Type B pancreatic cell (in vitro differentiated cells): Measurements from ENCODE around the gene IGF2. TPM values are rescaled to one million over a fixed set of nuclear protein-coding genes. Genes with fewer than 3 reads are reported as not detected.
A peak's percentile ranks its signal among the peaks of the same experiment; 100 is the strongest.

Experiments used
- DNase-seq: peaks from one replicate; pipeline ENCODE4 v3.0.0; 2021; ENCODE audit warnings: mixed read lengths; ENCODE audit not compliant: unreplicated experiment; ENCODE audit errors: extremely low spot score
- H3K27ac Mint-ChIP-seq: 2 replicates; pipeline ENCODE4 v1.8.0; 2021; ENCODE audit warnings: mild to moderate bottlenecking, mixed read lengths
- H3K27me3 Mint-ChIP-seq: 2 replicates; pipeline ENCODE4 v1.8.0; 2021; ENCODE audit warnings: mixed read lengths
- H3K36me3 Mint-ChIP-seq: 2 replicates; pipeline ENCODE4 v1.8.0; 2021; ENCODE audit warnings: mixed read lengths
- H3K4me1 Mint-ChIP-seq: one replicate; pipeline ENCODE4 v1.8.0; 2021; ENCODE audit warnings: mixed read lengths; ENCODE audit not compliant: unreplicated experiment
- H3K4me3 Mint-ChIP-seq: 2 replicates; pipeline ENCODE4 v1.8.0; 2021; ENCODE audit warnings: mild to moderate bottlenecking, mixed read lengths
- H3K9me3 Mint-ChIP-seq: 2 replicates; pipeline ENCODE4 v1.8.0; 2021; ENCODE audit warnings: mixed read lengths
- total RNA-seq: library from RNA; stranded (reverse); gene quantifications from 2 replicates; pipeline ENCODE4 v1.2.1, GENCODE V29; 2021; ENCODE audit warnings: low replicate concordance
- TF ChIP-seq, protein P1 (sequence below): fragments of 200-600 bp; sonication (generic); conservative IDR thresholded peaks from 2 replicates; pipeline ENCODE4 v1.5.0; 2021; ENCODE audit warnings: antibody characterized with exemption, mild to moderate bottlenecking

The IGF2 gene
- total RNA-seq, 1 donor from 2014 or later, result 2,350 TPM

GRCh38 chr11:2095542-2095941, 43.6 kb downstream of the IGF2 start:
- TF ChIP-seq, protein P1, sequence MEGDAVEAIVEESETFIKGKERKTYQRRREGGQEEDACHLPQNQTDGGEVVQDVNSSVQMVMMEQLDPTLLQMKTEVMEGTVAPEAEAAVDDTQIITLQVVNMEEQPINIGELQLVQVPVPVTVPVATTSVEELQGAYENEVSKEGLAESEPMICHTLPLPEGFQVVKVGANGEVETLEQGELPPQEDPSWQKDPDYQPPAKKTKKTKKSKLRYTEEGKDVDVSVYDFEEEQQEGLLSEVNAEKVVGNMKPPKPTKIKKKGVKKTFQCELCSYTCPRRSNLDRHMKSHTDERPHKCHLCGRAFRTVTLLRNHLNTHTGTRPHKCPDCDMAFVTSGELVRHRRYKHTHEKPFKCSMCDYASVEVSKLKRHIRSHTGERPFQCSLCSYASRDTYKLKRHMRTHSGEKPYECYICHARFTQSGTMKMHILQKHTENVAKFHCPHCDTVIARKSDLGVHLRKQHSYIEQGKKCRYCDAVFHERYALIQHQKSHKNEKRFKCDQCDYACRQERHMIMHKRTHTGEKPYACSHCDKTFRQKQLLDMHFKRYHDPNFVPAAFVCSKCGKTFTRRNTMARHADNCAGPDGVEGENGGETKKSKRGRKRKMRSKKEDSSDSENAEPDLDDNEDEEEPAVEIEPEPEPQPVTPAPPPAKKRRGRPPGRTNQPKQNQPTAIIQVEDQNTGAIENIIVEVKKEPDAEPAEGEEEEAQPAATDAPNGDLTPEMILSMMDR, result no peak
- Mint-ChIP-seq H3K4me3 (no peak overlapping the region), H3K27me3 (no peaks in the 10 kb centered on the region), H3K9me3 (no peaks in the 10 kb centered on the region), H3K4me1 (peaks cover 7% of the 10 kb centered on the region), H3K36me3 (no peaks in the 10 kb centered on the region), H3K27ac (no peak overlapping the region)
- DNase-seq, result no peak

DNA sequence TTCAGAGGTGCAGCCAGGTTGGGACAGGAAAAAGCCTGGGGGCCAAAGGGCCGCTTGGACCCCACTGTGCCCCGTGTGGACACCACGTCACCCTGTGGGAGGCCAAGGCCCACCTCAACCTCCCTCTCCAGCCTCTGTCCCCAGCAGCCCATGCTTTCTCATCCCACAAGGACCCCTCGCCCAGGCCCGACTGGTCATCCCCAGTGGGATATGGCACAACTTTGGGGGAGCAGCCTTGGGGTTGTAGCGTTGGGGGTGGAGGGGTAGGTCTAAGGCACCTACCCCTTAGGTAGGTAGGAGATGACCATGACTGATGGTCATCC, 44.0 kb downstream of the IGF2 start:
- peaks cover 7% of the 10 kb centered on the region for H3K4me1 Mint-ChIP-seq
- no peaks in the 10 kb centered on the region for H3K36me3 Mint-ChIP-seq
- H3K27ac Mint-ChIP-seq, result no peak overlapping the region
- H3K9me3 Mint-ChIP-seq, result no peaks in the 10 kb centered on the region
- TF ChIP-seq, protein P1, result no peak
- no peaks in the 10 kb centered on the region for H3K27me3 Mint-ChIP-seq
- no peak overlapping the region for H3K4me3 Mint-ChIP-seq
- no peak for DNase-seq

DNA sequence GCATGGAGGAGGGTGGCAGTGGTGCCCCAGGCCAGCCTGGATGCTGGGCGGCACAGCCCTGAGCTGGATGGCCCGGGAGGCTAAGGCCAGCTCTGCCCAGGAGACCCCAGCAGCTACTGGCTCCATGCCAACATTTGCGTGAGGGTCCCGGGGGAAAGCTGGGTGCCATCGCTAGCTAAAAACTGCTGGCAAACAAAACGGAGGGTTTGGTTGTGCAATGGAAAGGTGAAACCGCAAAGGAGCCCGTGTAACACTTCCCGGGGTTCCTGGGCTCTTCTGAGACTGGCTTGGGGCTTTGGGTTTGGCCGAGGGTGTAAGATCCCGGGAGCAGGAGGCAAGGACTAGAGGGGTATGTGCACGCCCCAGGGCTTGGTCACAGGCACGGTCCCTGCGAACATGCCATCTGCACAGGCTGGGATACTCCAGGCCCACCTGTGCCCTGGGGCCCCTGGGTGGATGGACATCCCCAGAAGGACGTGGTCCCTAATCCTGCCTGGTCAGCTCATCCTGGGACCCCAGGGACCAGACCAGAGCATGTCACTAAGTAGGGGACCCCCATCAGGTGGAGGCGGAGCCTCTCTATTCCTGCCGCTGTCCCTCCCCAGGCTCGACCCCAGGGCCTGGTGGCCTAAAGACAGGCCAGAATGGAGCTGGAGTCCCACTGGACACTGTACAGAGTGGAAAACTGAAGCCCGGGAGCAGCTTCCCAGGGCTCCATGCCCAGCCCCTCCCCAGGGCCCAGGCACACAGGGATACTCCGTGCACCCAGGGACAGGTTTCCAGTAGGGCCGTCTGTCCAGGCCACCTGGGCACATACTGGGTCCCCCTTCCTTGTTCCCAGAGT, 44.6 kb downstream of the IGF2 start:
- Mint-ChIP-seq H3K9me3 (no peaks in the 10 kb centered on the region), H3K27me3 (no peaks in the 10 kb centered on the region), H3K4me3 (no peak overlapping the region), H3K36me3 (no peaks in the 10 kb centered on the region), H3K4me1 (peaks cover 7% of the 10 kb centered on the region), H3K27ac (no peak overlapping the region)
- TF ChIP-seq, protein P1, result no peak
- DNase-seq, result no peak

DNA sequence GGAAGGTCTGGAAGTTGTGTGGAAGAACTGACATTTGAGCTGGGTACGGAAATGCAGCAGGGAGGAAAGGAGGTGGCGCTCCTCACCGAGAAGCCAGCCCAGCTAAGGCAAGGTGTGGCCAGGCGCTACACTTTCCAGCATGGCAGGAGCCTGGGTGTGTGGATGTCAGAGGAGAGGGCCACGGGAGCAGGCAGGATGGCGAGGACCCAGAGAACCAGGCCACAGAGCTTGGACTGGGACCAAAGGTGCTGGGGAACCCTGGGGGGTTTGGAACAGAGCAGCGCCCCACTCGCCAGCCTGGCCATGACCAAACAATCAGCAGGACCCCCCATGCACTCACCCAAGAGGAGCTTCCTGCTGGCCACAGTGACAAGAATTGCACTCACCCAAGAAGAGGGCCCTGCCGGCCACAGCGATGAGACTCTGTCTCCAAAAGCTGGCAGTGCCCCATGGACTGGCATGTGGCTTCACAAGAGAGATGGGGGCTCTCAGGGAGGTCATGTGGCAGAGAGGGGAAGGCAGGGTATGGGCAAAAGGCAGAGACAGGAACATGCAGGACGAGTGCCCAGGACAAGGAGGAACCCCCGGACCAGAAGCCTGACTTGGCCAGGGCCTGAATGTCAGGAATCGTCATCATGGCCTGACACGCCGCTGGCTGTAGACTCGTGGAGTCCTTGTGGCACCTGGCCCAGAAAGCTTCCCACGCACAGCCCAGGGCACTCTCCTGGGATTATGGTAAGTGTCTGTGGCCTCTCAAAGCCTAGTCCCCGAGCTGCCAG, 45.4 kb downstream of the IGF2 start:
- no peaks in the 10 kb centered on the region for H3K9me3 Mint-ChIP-seq
- DNase-seq, result no peak
- H3K27me3 Mint-ChIP-seq, result no peaks in the 10 kb centered on the region
- peaks cover 7% of the 10 kb centered on the region for H3K4me1 Mint-ChIP-seq
- H3K4me3 Mint-ChIP-seq, result no peak overlapping the region
- H3K36me3 Mint-ChIP-seq, result no peaks in the 10 kb centered on the region
- TF ChIP-seq, protein P1, result no peak
- no peak overlapping the region for H3K27ac Mint-ChIP-seq

- TF ChIP-seq, protein P1, result no peak
- H3K36me3 Mint-ChIP-seq, result no peaks in the 10 kb centered on the region
- H3K9me3 Mint-ChIP-seq, result no peaks in the 10 kb centered on the region
- peak; percentile 66 for DNase-seq
- peaks cover 7% of the 10 kb centered on the region for H3K4me1 Mint-ChIP-seq
- H3K27ac Mint-ChIP-seq, result no peak overlapping the region
- H3K27me3 Mint-ChIP-seq, result no peaks in the 10 kb centered on the region
- H3K4me3 Mint-ChIP-seq, result no peak overlapping the region
Observed at GRCh38 chr11:2092956-2093412, 46.2 kb downstream of the IGF2 start.
